Activated CD8-positive, alpha-beta memory T cell treated with anti-CD3 and anti-CD28 coated beads, Interleukin-2, amount 50 U/mL, for 24 hours (primary cell): ENCODE data around the gene IER2.
"Not testable (repeated sequence)": the region's sequence is repeated elsewhere in the genome, so short reads cannot be mapped to it uniquely, and the experiment has no call there.

Source experiments
- DNase-seq: peaks from one replicate; pipeline ENCODE4 v3.0.0-alpha.2; 2020; ENCODE audit errors: extremely low read depth

IER2 gene

GRCh38 chr19:13198634-13199033 lies 48.4 kb downstream of the IER2 start:
- DNase-seq, result no peak

- DNase-seq, result not testable (repeated sequence)
Observed at GRCh38 chr19:13202112-13202511, 51.9 kb downstream of the IER2 start.
